GM18502 (cell line): ENCODE data around the gene ARHGEF10L.

Experiments
- ATAC-seq: cut with Tn5 transposase; IDR thresholded peaks from one replicate; pipeline ENCODE4 v1.9.1; 2021; ENCODE audit warnings: mild to moderate bottlenecking; ENCODE audit not compliant: unreplicated experiment, poor library complexity

ARHGEF10L gene

DNA sequence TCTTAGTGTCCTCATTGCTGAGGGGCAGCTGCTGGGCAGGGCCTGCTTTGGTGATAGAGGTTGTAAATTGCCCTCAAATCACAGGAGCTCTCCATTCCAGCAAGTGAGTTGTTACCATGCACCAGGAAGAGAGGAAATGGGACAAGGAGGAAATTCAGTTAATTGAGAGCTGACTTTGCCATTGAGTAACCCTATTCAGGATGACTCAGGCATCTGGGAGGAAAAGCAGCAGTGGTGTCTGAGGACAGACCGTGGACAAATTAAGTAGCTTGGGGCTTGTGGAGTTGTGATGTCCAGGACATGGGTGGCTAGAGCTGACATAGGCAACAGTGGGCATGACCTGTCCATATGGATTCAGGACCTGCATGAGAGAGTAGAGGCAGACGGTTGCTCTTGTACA is 5.9 kb downstream of the ARHGEF10L start:
- no peak for ATAC-seq

DNA sequence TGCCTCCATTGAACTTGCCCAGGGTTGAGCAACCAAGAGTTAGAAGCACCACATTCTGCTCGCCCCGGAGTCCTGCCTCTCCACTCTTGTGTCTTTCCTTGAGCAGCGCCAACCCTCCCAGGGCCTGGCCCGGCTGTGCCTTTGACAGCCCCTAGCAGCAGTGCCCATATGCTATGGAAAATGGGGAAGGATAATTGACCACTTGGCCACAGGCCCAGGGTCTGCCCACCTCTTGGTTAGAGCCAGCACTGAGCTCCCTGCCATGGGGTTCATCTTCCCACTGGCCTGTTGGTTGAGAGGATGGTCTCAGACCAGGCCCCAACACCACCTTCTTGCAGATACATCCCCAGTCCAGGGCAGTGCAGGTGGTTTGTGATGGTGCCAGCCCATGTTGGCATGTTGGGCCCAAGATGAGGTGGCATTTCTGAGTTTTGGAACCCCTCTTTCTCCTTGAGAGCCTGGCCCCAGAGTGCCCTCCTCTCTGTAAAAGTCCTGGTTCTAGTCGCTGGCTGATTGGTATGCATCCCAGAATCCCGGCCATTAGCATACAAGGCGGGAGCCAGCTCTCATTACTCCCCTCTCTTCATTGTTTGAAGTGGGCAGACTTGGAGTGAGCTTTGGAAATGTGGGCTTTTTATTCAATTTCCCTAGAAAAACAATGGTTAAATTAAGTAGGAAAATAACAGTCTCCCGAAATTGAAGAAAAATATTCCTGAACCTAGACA is 7.6 kb downstream of the ARHGEF10L start:
- no peak for ATAC-seq

DNA sequence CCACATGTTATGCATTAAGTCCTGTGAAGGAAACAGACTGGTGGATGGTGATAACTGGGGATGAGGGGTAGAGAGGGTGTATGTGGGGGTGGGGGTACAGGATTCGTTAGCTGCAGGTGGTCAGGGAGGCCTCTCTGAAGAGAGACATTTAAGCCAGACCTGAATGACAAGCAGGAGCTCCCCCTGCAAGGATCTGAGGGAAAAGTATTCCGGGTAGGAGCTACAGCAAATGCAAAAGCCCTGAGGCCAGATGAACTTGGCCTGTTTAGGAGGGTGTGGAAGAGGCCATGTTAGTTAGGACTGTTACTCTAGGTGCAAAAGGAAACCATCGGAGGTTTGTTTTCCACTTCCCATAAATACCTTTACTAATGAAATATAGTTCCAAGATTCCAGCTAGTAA is 9.9 kb downstream of the ARHGEF10L start:
- ATAC-seq: no peak

DNA sequence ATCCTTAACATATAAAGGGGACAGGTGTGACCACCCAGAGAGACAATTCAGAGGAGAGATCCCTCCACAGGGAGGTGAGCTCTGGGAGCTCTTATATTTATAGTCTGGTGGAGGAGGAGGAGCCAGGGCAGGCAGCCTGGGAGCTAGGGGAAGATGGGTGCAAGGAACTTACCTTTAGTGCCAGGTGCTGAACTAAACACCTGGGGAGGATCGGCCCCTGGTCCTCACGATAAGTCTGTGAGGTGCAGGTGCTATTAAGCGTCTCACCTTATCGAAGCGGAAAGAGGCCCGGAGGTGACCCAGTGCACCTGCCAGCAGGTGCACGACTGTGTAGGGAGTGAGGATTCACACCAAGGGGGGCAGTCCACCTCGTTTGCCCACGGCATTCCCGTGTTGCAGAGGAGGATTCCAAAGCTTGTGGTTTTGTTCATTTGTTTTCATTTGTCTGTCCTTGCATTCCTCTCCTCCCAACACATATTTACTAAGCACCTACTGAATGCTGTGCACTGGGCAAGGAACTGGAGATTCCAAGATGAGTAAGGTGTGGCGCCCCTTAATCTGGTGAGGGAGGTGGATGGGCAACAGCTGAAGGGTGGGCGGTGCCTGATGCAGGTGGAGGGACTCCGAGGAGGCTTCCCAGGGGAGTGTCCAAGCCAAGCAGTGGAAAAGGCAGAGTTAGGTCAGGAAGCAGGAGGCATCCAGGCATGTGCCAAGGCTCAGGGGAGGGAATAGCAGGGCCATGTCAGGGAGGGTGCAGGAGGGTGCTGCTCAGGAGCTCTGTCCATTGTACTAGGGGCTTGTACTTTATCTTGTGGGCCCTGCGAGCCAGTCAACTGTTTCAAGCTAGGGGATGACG is 11.5 kb downstream of the ARHGEF10L start:
- ATAC-seq: no peak

DNA sequence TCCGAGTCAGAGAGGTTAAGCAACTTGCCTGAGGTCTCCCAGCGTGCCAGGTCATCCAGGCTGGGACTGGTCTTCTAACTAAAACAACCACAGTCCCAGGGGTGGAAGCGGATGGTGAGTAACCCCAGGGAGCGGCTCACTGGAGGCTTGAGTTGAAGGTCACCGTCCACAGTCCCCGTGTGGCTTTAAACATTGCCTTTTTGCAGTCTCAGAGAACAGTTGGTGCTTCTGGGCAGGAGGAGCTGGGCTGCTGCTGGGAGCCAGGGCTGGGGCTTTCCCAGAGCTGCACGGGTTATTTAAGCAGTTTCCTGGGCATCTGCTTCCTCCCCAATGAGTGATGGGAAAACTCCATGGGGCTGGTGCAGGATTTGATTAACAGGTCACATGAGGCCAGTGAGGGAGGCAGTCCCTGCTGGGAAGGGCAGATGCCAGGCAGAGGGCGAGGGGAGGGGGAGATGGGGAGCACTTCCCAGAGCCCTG is 12.3 kb downstream of the ARHGEF10L start:
- ATAC-seq: no peak

DNA sequence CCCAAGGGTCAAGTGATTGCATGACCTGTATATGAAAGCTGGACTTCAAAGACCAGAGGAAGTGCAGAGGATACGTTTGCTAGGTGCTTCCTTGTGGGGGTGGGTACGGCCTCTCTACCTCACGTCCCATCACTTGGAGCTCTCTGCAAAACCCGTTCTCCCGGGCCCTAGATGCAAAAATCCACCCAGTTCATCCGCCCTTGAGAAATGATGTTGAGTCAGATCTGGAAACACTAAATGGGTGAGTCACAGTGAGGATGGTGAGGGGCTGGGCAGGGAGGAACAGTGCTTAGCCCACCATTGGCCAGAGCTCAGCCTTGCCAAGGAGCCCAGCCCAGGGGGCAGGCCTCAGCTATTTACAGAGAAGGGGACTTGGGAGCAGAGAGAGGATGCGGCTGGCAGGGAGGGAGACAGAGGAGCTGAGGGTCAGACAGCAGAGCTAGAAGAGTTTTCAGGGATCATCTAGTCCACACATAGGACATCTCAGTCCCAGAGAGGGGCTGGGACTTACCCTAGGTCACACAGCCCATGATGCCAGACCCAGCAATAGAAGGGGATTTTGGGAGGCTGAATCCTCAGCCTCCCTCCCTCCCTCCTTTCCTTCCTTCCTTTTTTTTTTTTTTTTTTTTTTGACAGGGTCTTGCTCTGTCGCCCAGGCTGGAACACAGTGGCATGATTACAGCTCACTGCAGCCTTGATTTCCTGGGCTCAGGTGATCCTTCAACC is 14.6 kb downstream of the ARHGEF10L start:
- ATAC-seq: no peak

DNA sequence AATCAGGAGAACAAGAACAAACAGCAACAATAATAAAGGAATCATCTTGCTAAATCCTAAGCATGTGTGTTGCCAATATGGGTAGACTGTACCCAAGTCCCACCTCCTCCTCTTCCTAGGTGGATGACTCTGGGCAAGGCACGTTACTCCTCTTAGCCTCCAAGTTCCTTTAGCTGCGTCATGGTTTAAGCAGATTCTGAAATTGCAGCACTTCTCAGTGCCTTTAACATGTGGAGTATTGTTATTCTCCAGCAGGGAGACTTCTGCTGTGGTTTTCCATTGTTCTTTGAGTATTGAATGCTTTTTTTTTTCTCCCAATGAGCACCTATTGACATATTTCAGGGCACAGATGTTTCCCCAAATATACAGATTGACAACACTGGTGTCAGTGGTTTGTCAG is 15.5 kb downstream of the ARHGEF10L start:
- no peak for ATAC-seq

DNA sequence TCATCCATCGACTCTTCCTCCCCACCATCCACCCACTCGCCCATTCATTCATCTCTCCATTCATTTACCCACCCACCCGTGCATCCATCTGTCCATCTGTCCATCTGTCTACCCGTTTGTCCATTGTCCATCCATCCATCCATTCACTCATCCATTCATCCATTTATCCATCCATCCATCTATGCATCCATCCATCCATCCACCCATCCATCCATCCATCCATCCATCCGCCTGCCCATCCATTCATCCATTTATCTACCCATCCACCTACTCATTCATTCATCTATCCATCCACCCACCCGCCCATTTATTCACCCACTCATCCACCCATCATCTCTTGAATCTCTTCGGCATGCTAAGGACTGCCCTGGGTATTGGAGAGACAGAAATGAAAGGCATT is 18.5 kb downstream of the ARHGEF10L start:
- ATAC-seq: no peak

DNA sequence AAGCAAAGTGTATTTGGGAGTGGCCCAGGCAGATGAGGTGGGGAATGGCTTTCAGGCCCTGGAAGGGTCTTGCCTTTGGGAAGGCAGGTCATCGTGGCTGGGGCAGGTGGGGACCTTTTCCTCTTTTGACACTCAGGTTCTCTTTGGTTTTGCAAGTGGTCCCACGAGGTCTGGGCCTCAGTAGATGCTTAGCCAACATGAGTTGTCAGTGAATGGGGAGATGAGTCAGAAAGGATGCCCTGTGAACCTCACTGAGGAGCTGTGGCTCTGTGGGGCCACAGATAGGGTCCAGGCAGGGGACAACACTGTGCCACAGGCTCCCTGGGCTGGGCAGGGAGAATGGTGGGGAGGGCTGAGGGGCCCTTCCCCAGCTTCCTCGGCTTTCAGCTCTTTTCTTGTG is 19.0 kb downstream of the ARHGEF10L start:
- no peak for ATAC-seq

DNA sequence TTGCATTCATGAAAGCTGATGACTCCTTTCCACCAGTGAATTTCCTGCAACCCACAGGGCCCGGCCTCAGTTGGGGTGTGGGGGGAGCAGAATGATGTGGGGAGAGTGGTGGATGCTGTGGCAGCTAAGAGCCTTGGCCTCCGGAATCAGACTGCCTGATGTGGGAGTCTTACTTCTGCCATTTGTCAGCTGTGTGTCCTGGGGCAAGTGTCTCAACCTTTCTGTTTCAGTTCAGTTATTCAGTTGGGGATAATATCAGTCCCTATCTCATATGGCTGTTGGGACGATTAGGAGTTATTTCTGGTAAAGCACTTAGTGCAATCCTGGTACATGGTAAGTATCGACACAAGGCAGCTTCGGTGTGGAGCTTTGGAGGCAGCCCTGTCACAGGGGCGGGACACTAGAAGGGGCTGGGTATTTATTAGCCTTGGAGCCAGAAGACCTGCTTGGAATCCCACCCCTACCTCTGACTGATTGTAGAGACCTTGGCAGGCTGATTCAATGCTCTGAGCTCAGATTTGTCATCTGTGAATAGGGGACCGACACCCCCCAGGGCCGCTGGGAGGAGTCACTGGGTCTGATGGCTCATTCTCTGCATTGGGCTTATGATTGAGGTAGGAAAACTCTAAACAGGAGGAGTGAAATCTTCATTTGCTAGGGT is 19.6 kb downstream of the ARHGEF10L start:
- ATAC-seq: no peak

DNA sequence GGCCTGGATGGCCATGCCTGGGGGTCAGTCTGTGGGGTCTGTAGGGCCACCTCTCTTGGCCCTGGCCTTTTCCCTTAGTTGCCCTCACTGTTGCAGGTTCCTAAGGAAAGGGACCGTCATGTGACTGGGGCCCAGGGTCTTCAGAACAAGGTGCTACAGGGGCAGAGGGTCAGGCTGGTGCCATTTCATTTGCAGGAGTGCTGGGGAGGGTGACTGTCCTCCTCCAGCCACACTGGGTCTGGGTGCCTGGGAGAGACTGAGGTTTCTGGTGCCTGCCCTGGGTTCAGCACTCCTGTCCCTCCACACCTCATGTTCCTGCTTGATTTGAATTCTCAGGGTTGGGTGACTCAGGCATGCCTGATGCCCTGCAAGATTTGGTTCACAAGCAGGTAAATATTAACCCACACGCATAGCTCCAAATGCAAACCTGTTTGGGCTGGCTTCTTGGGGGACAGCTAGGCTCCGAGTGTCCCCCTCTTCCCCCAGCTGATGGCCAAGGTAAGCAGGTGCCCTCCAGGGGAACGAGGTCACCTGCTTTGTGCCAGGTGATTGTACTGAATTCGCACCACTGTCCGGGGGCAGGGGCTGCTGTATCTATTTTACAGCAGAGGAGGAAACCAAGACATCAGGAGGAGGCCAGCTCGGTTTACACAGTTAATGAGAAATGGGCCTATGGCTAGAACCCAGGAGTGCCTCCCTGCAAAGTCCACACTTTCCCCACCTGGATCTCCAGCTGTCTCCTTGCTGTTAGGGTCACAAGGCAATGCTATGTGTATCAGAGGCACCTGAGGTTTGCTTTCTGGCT is 20.3 kb downstream of the ARHGEF10L start:
- ATAC-seq: no peak

DNA sequence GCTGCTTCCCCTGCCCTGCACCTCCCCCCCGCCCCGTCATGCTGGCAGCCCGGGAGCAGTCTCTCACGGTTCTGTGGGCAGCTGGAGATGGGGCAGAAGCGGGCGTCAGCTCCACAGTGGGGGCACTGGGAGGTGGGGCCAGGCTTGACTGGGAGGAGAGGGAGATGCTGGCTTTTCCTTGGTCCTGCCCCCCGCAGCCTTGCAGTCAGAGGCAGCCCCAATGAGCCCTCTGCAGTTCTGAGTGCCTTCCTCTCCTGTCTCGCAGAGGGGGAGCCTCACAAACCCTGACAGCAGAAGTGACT is 21.7 kb downstream of the ARHGEF10L start:
- no peak for ATAC-seq

DNA sequence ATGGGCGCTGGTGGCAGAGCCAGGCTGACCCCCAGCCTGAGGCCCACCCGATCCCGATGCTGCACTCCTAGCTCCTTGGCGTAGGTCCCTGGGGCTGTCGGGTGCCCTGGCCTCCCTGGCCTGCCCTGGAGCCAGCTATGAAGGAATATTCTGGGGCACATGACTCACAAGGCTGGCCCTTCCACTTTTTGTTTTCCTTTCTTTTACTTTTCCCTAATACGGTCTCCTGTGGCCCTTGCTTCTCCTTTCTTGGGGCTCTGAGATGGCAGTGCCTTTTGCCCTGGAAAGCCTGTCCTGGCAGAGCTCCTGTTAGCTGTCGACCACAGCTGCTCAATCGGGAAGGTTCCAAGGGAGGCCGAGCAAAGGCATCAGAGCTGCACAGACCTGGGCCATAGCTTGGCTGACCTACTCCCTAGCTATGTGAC is 22.1 kb downstream of the ARHGEF10L start:
- no peak for ATAC-seq

DNA sequence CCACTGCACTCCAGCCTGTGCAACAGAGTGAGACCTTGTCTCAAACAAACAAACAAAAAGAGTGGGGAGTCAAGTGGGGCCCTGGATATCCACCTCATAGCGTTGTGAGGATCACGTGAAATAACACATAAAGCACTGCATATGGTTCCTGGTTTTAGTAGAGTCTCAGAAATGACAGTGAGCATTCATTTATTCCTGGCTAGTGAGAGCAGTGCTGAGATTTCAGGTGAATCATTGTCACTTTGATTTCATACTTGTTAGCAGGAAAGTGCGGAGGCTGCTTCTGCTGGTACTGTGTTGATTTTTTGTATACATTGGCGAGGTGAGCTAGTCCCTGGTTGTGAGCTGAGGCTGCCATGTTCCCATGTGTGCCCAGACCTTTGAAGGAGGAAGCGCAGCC is 22.9 kb downstream of the ARHGEF10L start:
- no peak for ATAC-seq

DNA sequence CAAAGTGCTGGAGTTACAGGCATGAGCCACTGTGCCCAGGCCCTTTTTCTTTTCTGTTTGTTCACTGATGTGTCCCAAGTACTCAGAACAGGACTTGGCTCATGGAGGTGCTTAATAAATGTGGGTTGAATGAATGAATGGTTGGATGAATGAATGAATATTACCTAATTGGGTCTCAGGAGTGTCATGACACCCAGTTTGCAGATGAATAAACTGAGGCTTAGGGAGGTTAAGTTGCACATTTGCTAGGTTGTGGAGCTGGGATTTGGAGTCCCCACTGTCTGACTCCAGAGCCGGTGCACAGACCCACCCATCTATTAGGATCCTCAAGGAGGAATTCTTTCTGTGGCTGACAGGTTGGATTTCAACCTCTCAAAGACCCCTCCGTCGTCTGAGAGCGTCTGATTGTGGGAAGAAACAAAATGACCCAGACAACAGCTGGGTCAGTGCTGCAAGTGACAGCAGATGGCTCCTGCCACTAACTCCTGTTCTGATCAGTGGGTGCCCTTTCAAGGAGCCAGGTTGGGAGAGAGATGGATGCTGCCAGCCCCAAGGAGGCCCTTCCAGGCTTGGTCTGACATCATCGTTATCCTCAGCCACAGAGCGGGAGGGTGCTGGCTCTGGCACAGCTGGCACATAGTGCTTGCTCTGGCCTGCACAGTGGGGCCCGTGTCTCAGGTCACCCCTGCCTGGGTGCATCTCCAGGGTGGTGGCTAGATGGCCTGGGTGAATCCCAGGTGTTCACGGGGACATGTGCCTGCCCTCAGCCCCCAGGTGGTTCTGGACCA is 24.2 kb downstream of the ARHGEF10L start:
- ATAC-seq: no peak

DNA sequence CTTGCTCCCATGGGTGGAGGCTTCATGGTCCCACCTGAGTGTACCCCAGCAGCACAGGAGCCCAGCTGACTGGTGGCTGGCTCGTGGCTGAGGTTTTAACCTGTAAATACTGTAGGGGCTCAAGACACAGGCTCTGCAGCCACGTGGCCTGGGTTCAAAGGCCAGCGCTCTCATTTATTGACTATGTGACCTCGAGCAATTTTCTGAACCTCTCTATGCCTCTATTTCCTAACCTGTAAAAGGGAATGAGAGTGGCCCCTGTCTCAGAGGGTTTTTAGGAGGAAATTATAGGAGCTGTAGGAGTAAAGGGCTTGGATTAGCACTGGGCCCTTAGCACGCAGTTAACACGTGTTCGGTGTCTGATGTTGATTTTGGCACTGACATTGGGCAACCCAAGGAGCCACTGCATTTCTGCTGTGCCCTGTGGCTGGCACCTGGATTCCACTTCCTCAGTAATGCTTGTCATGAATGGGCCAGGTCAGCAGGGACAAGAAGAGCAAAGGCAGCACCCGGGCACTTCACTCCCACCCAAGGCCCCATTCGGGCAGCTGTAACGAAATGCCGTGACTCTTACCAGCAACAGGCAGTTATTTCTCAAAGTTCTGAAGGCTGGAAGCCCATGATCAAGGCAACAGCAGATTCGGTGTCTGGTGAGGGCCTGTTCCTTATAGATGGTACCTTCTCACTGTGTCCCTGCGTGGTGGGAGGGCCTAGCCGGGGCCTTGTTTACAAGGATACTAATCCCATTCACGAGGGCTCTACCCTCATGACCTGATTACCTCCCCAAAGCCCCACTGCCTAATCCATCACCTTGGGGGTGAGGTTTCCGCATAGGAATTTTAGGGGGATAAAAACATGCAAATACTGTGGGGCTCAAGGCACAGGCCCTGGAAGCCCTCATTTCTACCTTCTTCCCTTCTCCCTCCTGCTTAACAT is 25.2 kb downstream of the ARHGEF10L start:
- ATAC-seq: no peak

DNA sequence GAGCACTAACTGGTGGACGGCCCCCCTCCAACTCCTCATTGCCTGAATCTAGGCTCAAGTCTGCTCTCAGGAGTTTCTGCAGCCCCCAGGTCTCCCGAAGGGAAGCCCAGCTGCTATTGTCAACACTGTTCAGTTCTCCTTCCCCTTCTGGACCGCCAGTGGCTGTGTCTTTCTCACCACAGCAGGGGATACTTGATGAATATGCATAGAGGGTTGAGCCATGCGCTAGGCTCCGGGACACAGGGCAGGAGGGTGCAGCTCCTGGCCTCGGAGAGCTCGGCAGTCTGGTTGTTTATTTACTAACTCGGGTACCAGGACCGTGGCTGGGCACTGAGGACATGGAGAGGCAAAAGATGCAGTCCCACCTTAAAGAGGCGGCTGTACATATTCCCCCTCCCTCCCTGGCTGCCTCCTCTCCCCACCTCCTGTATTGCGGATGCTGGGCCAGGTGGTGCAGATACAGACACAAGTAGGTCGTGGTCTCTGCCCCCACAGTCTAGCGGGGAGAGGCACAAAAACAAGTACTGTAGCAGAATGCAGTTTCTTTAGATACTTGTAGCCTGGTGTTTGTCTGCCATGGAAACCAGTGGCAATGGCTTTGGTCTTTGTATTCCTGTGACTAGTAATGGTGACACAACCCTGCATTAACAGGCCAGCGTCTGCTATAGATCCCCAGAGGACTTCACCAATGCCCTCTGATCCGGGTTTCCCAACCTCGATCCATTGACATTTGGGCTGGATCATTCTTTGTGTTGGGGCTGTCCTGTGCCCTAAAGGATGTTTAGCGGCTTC is 26.2 kb downstream of the ARHGEF10L start:
- ATAC-seq: no peak
